Neural progenitor cell (in vitro differentiated cells): Measurements from ENCODE around the gene UNK. TPM values are rescaled to one million over a fixed set of nuclear protein-coding genes. Genes with fewer than 3 reads are reported as not detected.
"Not testable (repeated sequence)": the region's sequence is repeated elsewhere in the genome, so short reads cannot be mapped to it uniquely, and the experiment has no call there.

Experiments used
- DNase-seq: peaks from one replicate; pipeline ENCODE4 v3.0.0-alpha.2; 2016; ENCODE audit warnings: low spot score
- H2AFZ ChIP-seq: fragments of 200-600 bp; sonication (generic); replicated peaks from 2 replicates; pipeline ENCODE4 v1.6.1; 2016; ENCODE audit warnings: antibody characterized with exemption
- H3F3A ChIP-seq: fragments of 200-600 bp; sonication (generic); 2 replicates; pipeline ENCODE4 v1.6.1; 2016; ENCODE audit warnings: antibody characterized with exemption, low read depth
- H3K27ac ChIP-seq: fragments of 200-600 bp; sonication (generic); 2 replicates; pipeline ENCODE4 v1.5.1; 2016; ENCODE audit warnings: mild to moderate bottlenecking
- H3K27me3 ChIP-seq: fragments of 200-600 bp; sonication (generic); 2 replicates; pipeline ENCODE4 v1.6.1; 2016; ENCODE audit warnings: mild to moderate bottlenecking, moderate library complexity
- H3K36me3 ChIP-seq: fragments of 200-600 bp; sonication (generic); 2 replicates; pipeline ENCODE4 v1.5.1; 2016
- H3K4me1 ChIP-seq: fragments of 200-600 bp; sonication (generic); 2 replicates; pipeline ENCODE4 v1.6.1; 2016; ENCODE audit warnings: mixed run types
- H3K4me2 ChIP-seq: fragments of 200-600 bp; sonication (generic); 2 replicates; pipeline ENCODE4 v1.6.1; 2016
- H3K4me3 ChIP-seq: fragments of 200-600 bp; sonication (generic); 2 replicates; pipeline ENCODE4 v1.5.1; 2016
- H3K79me2 ChIP-seq: fragments of 200-600 bp; sonication (generic); 2 replicates; pipeline ENCODE4 v1.6.1; 2016; ENCODE audit warnings: low read depth
- H3K9ac ChIP-seq: fragments of 200-600 bp; sonication (generic); 2 replicates; pipeline ENCODE4 v1.6.1; 2016
- H3K9me3 ChIP-seq: fragments of 200-600 bp; sonication (generic); 2 replicates; pipeline ENCODE4 v1.5.1; 2016; ENCODE audit warnings: low read depth
- H4K20me1 ChIP-seq: fragments of 200-600 bp; sonication (generic); 2 replicates; pipeline ENCODE4 v1.6.1; 2016; ENCODE audit warnings: low read depth
- H3K27ac Mint-ChIP-seq: 3 replicates; pipeline ENCODE4 v1.8.0; 2021; ENCODE audit warnings: mixed read lengths
- H3K27me3 Mint-ChIP-seq: 2 replicates; pipeline ENCODE4 v1.8.0; 2022; ENCODE audit warnings: low read depth, mild to moderate bottlenecking, inconsistent platforms, moderate library complexity, mixed read lengths; ENCODE audit not compliant: insufficient read depth
- H3K36me3 Mint-ChIP-seq: 3 replicates; pipeline ENCODE4 v1.8.0; 2021; ENCODE audit warnings: mixed read lengths
- H3K4me1 Mint-ChIP-seq: 3 replicates; pipeline ENCODE4 v1.8.0; 2021; ENCODE audit warnings: mixed read lengths
- H3K4me3 Mint-ChIP-seq: 3 replicates; pipeline ENCODE4 v1.8.0; 2021; ENCODE audit warnings: mild to moderate bottlenecking, moderate library complexity, mixed read lengths
- H3K9me3 Mint-ChIP-seq: 3 replicates; pipeline ENCODE4 v1.8.0; 2020; ENCODE audit warnings: mixed read lengths
- EZH2 ChIP-seq: fragments of 200-600 bp; sonication (generic); IDR thresholded peaks from 2 replicates; pipeline ENCODE4 v1.6.1; 2017; ENCODE audit warnings: antibody characterized with exemption, mild to moderate bottlenecking, moderate library complexity
- EZH2phosphoT487 ChIP-seq: fragments of 200-600 bp; sonication (generic); IDR thresholded peaks from 2 replicates; pipeline ENCODE4 v1.6.1; 2017; ENCODE audit warnings: antibody characterized with exemption
- total RNA-seq: library from RNA; depleted of rRNA; stranded (reverse); fragments of >200 nt; gene quantifications from 2 replicates; pipeline ENCODE4 v1.2.3, GENCODE V29; 2015; ENCODE audit warnings: low replicate concordance
- TF ChIP-seq, protein P1 (sequence below): fragments of 200-600 bp; sonication (generic); IDR thresholded peaks from 2 replicates; pipeline ENCODE4 v1.5.1; 2017; ENCODE audit warnings: antibody characterized with exemption, mild to moderate bottlenecking

The UNK gene
- total RNA-seq, 1 donor from 2014 or later: 38.5 TPM

GRCh38 chr17:75854881-75855309, 70.3 kb downstream of the UNK start:
- no peaks in the 10 kb centered on the region for H3K27me3 ChIP-seq
- no peak overlapping the region for H3K27ac ChIP-seq
- H3K27me3 Mint-ChIP-seq: peaks cover 7% of the 10 kb centered on the region
- peak overlapping the region; percentile 71 for H3K4me3 ChIP-seq
- no peak overlapping the region for H3K27ac Mint-ChIP-seq
- no peaks in the 10 kb centered on the region for H3K9me3 Mint-ChIP-seq
- H3K4me1 ChIP-seq: peaks cover 4% of the 10 kb centered on the region
- DNase-seq: no peak
- no peak overlapping the region for H3K4me3 Mint-ChIP-seq
- peaks cover 13% of the 10 kb centered on the region for H3K4me1 Mint-ChIP-seq
- peaks cover 6% of the 10 kb centered on the region for H4K20me1 ChIP-seq
- H3K79me2 ChIP-seq: peaks cover 22% of the 10 kb centered on the region
- TF ChIP-seq, protein P1, sequence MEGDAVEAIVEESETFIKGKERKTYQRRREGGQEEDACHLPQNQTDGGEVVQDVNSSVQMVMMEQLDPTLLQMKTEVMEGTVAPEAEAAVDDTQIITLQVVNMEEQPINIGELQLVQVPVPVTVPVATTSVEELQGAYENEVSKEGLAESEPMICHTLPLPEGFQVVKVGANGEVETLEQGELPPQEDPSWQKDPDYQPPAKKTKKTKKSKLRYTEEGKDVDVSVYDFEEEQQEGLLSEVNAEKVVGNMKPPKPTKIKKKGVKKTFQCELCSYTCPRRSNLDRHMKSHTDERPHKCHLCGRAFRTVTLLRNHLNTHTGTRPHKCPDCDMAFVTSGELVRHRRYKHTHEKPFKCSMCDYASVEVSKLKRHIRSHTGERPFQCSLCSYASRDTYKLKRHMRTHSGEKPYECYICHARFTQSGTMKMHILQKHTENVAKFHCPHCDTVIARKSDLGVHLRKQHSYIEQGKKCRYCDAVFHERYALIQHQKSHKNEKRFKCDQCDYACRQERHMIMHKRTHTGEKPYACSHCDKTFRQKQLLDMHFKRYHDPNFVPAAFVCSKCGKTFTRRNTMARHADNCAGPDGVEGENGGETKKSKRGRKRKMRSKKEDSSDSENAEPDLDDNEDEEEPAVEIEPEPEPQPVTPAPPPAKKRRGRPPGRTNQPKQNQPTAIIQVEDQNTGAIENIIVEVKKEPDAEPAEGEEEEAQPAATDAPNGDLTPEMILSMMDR: no peak
- TF ChIP-seq EZH2phosphoT487 (no peak), EZH2 (no peak)
- H3F3A ChIP-seq: peaks cover 16% of the 10 kb centered on the region
- H2AFZ ChIP-seq: no peak overlapping the region
- H3K9ac ChIP-seq: peak overlapping the region; percentile 21
- H3K36me3 ChIP-seq: no peaks in the 10 kb centered on the region
- H3K4me2 ChIP-seq: peak overlapping the region; percentile 81
- H3K9me3 ChIP-seq: no peaks in the 10 kb centered on the region
- peaks cover 2% of the 10 kb centered on the region for H3K36me3 Mint-ChIP-seq

GRCh38 chr17:75855310-75856061, 70.9 kb downstream of the UNK start, which contains the start of gene WBP2:
Gene WBP2 (minus strand): TSS chr17:75855335. CDS start chr17:75855297, 38 bp downstream.
- H3K27ac Mint-ChIP-seq: peak within 1 kb of the TSS; percentile 81
- DNase-seq: peak; percentile 100
- Histone ChIP-seq H3K9me3 (no peaks in the 10 kb centered on the region), H3K27me3 (no peaks in the 10 kb centered on the region), H3K9ac (peak within 1 kb of the TSS; percentile 59), H2AFZ (peak within 1 kb of the TSS; percentile 84), H3K4me3 (peak within 1 kb of the TSS; percentile 71), H4K20me1 (peaks cover 6% of the 10 kb centered on the region), H3K79me2 (peaks cover 22% of the 10 kb centered on the region), H3F3A (peaks cover 16% of the 10 kb centered on the region), H3K4me1 (peaks cover 4% of the 10 kb centered on the region), H3K36me3 (no peaks in the 10 kb centered on the region), H3K27ac (peak within 1 kb of the TSS; percentile 72), H3K4me2 (peak within 1 kb of the TSS; percentile 88)
- H3K9me3 Mint-ChIP-seq: no peaks in the 10 kb centered on the region
- H3K4me1 Mint-ChIP-seq: peaks cover 13% of the 10 kb centered on the region
- H3K4me3 Mint-ChIP-seq: no peak within 1 kb of the TSS
- peaks cover 7% of the 10 kb centered on the region for H3K27me3 Mint-ChIP-seq
- TF ChIP-seq EZH2phosphoT487 (no peak), EZH2 (no peak)
- TF ChIP-seq, protein P1: peak; percentile 68
- peaks cover 2% of the 10 kb centered on the region for H3K36me3 Mint-ChIP-seq

DNA sequence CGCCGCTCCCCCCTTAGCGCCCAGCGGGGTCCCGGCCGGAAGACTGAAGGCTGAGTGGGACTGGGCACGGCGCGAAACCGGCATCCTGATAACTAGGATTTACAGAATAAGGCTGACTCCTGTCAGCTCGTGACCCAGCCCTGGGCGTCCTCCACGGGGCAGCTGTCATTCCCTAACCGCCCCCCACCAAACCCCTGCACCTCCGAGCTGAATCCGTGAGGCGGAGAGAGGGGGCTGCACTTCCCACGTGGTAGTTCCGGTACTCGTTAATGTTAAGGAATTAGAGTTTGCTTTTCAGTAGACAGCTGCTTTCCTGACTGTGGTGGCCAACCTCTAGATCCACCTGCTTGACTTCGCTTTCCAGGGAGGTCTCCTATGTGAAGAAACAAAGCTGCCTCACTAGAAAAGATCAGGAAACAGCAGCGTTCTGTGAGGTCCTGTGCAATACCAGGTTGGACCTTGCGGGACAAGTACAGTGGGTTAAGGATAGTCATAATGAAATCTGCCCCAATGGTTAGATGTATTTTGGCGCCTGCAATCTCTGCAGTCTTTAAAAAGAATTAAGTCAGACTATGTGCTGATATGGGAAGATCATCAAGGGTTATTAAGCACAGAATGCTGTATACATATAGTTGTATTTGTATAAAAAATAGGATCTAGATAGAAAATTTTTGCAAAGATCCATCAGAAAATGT, 71.6 kb downstream of the UNK start:
- no peak for TF ChIP-seq EZH2phosphoT487
- no peaks in the 10 kb centered on the region for H3K9me3 ChIP-seq

GRCh38 chr17:75859358-75859757, 74.8 kb downstream of the UNK start:
- H3K4me2 ChIP-seq, H2AFZ ChIP-seq, H4K20me1 ChIP-seq, H3K27ac Mint-ChIP-seq, H3K36me3 Mint-ChIP-seq, H3K27ac ChIP-seq, H3K27me3 ChIP-seq, H3K36me3 ChIP-seq, H3K4me3 Mint-ChIP-seq, H3K4me1 ChIP-seq, H3K9ac ChIP-seq, H3K4me3 ChIP-seq, H3K9me3 Mint-ChIP-seq, H3K79me2 ChIP-seq, H3K27me3 Mint-ChIP-seq, DNase-seq, H3K9me3 ChIP-seq: not testable (repeated sequence)
- H3K4me1 Mint-ChIP-seq: peaks cover 12% of the 10 kb centered on the region
- peaks cover 15% of the 10 kb centered on the region for H3F3A ChIP-seq

More for the DNA sequence above, 71.6 kb downstream of the UNK start:
- DNase-seq: no peak
- no peaks in the 10 kb centered on the region for H3K27me3 ChIP-seq
- Mint-ChIP-seq H3K4me3 (no peak overlapping the region), H3K9me3 (no peaks in the 10 kb centered on the region), H3K36me3 (peaks cover 2% of the 10 kb centered on the region), H3K27me3 (peaks cover 7% of the 10 kb centered on the region), H3K4me1 (peaks cover 13% of the 10 kb centered on the region), H3K27ac (peak overlapping the region; percentile 67)
- peaks cover 6% of the 10 kb centered on the region for H4K20me1 ChIP-seq
- peaks cover 22% of the 10 kb centered on the region for H3K79me2 ChIP-seq
- peak overlapping the region; percentile 84 for H2AFZ ChIP-seq
- no peaks in the 10 kb centered on the region for H3K36me3 ChIP-seq
- H3K9ac ChIP-seq: peak overlapping the region; percentile 59
- peaks cover 4% of the 10 kb centered on the region for H3K4me1 ChIP-seq
- peak overlapping the region; percentile 71 for H3K4me3 ChIP-seq
- H3K4me2 ChIP-seq: peak overlapping the region; percentile 88
- peaks cover 16% of the 10 kb centered on the region for H3F3A ChIP-seq
- peak overlapping the region; percentile 72 for H3K27ac ChIP-seq
